A549 (cell line): Measurements from ENCODE around the gene LCE2A. TPM values are rescaled to one million over a fixed set of nuclear protein-coding genes. Genes with fewer than 3 reads are reported as not detected.

Source experiments
- ATAC-seq, 2 experiments: fragments of 200-7000 bp in 1 of 2; fragments of >200 bp in 1 of 2; cut with Nextera tagmentation in 1 of 2; cut with Tn5 transposase in 1 of 2; 3 replicates each; pipeline versions ENCODE4 v1.8.0 to v1.9.1; 2018 to 2020; ENCODE audit warnings: mild to moderate bottlenecking in 1 of 2, moderate library complexity in 1 of 2
- CTCF ChIA-PET: fragments of 300-600 bp; sonication (Branson Sonifier 250); formaldehyde crosslinking; extraction: SDS; loops from one replicate; lab custom pipeline; 2021; ENCODE audit warnings: antibody characterized with exemption, inconsistent platforms; lab: Yijun Ruan, JAX
- POLR2A ChIA-PET: fragments of 350-600 bp; formaldehyde crosslinking; extraction: SDS; loops from one replicate; lab custom pipeline; 2021; ENCODE audit warnings: antibody characterized with exemption, inconsistent platforms; lab: Yijun Ruan, JAX
- DNase-seq, 2 experiments: peaks; one replicate each; pipeline versions ENCODE4 v3.0.0 to v3.0.0-alpha.2; 2011 to 2016; ENCODE audit warnings: low read depth in 1 of 2, low spot score in 1 of 2
- FAIRE-seq: peaks from 2 replicates; lab custom pipeline; 2011; peaks lifted over from hg19 to GRCh38; lab: Jason Lieb, UNC
- H3K27ac ChIP-seq, 2 experiments: fragments of >200 bp; sonication (Bioruptor Twin); formaldehyde crosslinking; 3 replicates each; pipeline ENCODE4 v1.5.1; 2016 to 2017
- H3K4me1 ChIP-seq: fragments of >200 bp; sonication (Bioruptor Twin); formaldehyde crosslinking; 3 replicates; pipeline ENCODE4 v1.6.1; 2016
- H3K4me2 ChIP-seq: fragments of >200 bp; sonication (Bioruptor Twin); formaldehyde crosslinking; 3 replicates; pipeline ENCODE4 v1.6.1; 2016
- H3K4me3 ChIP-seq: fragments of >200 bp; sonication (Bioruptor Twin); formaldehyde crosslinking; 3 replicates; pipeline ENCODE4 v1.5.1; 2016
- H3K9me3 ChIP-seq: fragments of >200 bp; sonication (Bioruptor Twin); formaldehyde crosslinking; 3 replicates; pipeline ENCODE4 v1.6.1; 2016
- BCL3 ChIP-seq: fragments of >200 bp; sonication (Bioruptor Twin); formaldehyde crosslinking; IDR thresholded peaks from 3 replicates; pipeline ENCODE4 v1.6.1; 2016
- CBX2 ChIP-seq: fragments of 200-600 bp; sonication (generic); IDR thresholded peaks from 2 replicates; pipeline ENCODE4 v1.6.1; 2016; ENCODE audit warnings: low read depth, mild to moderate bottlenecking, borderline replicate concordance
- CHD4 ChIP-seq: fragments of 200-600 bp; sonication (generic); IDR thresholded peaks from 2 replicates; pipeline ENCODE4 v1.6.1; 2016; ENCODE audit warnings: antibody characterized with exemption, mild to moderate bottlenecking, borderline replicate concordance
- FOXS1 ChIP-seq: fragments of 250-450 bp; sonication (Bioruptor Pico); IDR thresholded peaks from 2 replicates; pipeline ENCODE4 v1.5.0; 2020; ENCODE audit warnings: mild to moderate bottlenecking, moderate library complexity
- HDAC2 ChIP-seq: fragments of 200-600 bp; sonication (generic); IDR thresholded peaks from 2 replicates; pipeline ENCODE4 v1.6.1; 2016
- HEYL ChIP-seq: fragments of 250-450 bp; sonication (Bioruptor Pico); IDR thresholded peaks from 2 replicates; pipeline ENCODE4 v1.8.0; 2021; ENCODE audit warnings: mild to moderate bottlenecking, moderate library complexity
- HOXA7 ChIP-seq: fragments of 250-450 bp; sonication (Bioruptor Pico); IDR thresholded peaks from 2 replicates; pipeline ENCODE4 v1.5.0; 2020; ENCODE audit warnings: mild to moderate bottlenecking, moderate library complexity
- HOXB5 ChIP-seq: fragments of 250-450 bp; sonication (Bioruptor Pico); IDR thresholded peaks from 2 replicates; pipeline ENCODE4 v1.5.0; 2020; ENCODE audit warnings: mild to moderate bottlenecking, moderate library complexity
- JUN ChIP-seq, 2 experiments: fragments of >200 bp; sonication (Bioruptor Twin); formaldehyde crosslinking; IDR thresholded peaks; 2 replicates in 1 of 2; 3 replicates in 1 of 2; pipeline ENCODE4 v1.6.1; 2016 to 2017
- KDM5A ChIP-seq: fragments of 200-600 bp; sonication (generic); IDR thresholded peaks from 2 replicates; pipeline ENCODE4 v1.6.1; 2016; ENCODE audit warnings: antibody characterized with exemption, mild to moderate bottlenecking
- MAFK ChIP-seq: fragments of 450-650 bp; IDR thresholded peaks from 2 replicates; pipeline ENCODE4 v1.6.1; 2014; ENCODE audit not compliant: partially characterized antibody
- MAZ ChIP-seq: fragments of 150-350 bp; IDR thresholded peaks from 2 replicates; pipeline ENCODE4 v1.6.1; 2014; ENCODE audit warnings: antibody characterized with exemption, low read depth, low read length, borderline replicate concordance
- MYC ChIP-seq: IDR thresholded peaks from 2 replicates; pipeline ENCODE4 v1.6.1; 2012; ENCODE audit warnings: mild to moderate bottlenecking, inconsistent platforms, low read length, improper control_type of control experiment, borderline replicate concordance
- PHF8 ChIP-seq: fragments of 200-600 bp; sonication (generic); IDR thresholded peaks from 2 replicates; pipeline ENCODE4 v1.6.1; 2016; ENCODE audit warnings: low read depth, mild to moderate bottlenecking, antibody characterized with exemption, moderate library complexity, borderline replicate concordance
- RAD21 ChIP-seq, 2 experiments: fragments of >200 bp in 1 of 2; sonication (Bioruptor Twin) in 1 of 2; formaldehyde crosslinking in 1 of 2; IDR thresholded peaks in 1 of 2; conservative IDR thresholded peaks in 1 of 2; 2 replicates in 1 of 2; 3 replicates in 1 of 2; pipeline ENCODE4 v1.6.1; 2012 to 2018; ENCODE audit warnings: inconsistent platforms in 1 of 2
- RARB ChIP-seq: fragments of 250-450 bp; sonication (Bioruptor Pico); IDR thresholded peaks from 2 replicates; pipeline ENCODE4 v1.8.0; 2021; ENCODE audit warnings: mild to moderate bottlenecking, moderate library complexity
- RCOR1 ChIP-seq: fragments of 150-350 bp; IDR thresholded peaks from 2 replicates; pipeline ENCODE4 v1.6.1; 2014; ENCODE audit warnings: antibody characterized with exemption, low read length, low read depth
- REST ChIP-seq: fragments of 200-600 bp; sonication (generic); IDR thresholded peaks from 2 replicates; pipeline ENCODE4 v1.6.1; 2016; ENCODE audit warnings: antibody characterized with exemption, mild to moderate bottlenecking, moderate library complexity
- RNF2 ChIP-seq: fragments of 200-600 bp; sonication (generic); IDR thresholded peaks from 2 replicates; pipeline ENCODE4 v1.6.1; 2016; ENCODE audit warnings: low read depth, mild to moderate bottlenecking, antibody characterized with exemption, moderate library complexity, borderline replicate concordance
- TP53 ChIP-seq: fragments of 250-450 bp; sonication (Bioruptor Pico); IDR thresholded peaks from 2 replicates; pipeline ENCODE4 v1.5.0; 2021; ENCODE audit warnings: mild to moderate bottlenecking, moderate library complexity
- WGBS: methylation state at CpG from one replicate; pipeline ENCODE4 v1.1.6; 2017; ENCODE audit errors: missing lambda C conversion rate; 5-methylcytosine and 5-hydroxymethylcytosine counted together
- polyA plus RNA-seq, 4 experiments: library from polyadenylated mRNA; depleted of rRNA in 3 of 4; stranded (reverse); fragments of >200 nt; fragmentation: RNase III in 1 of 4; extraction: RNeasy Plus Mini Kit Qiagen cat#74134 plus additional on column Dnase treatment in 1 of 4; gene quantifications; 2 replicates in 3 of 4; 3 replicates in 1 of 4; pipeline ENCODE4 v1.2.3, GENCODE V29; 2011 to 2017
- TF ChIP-seq, protein P1 (sequence below): fragments of 250-450 bp; sonication (Bioruptor Pico); IDR thresholded peaks from 2 replicates; pipeline ENCODE4 v1.5.0; 2021; ENCODE audit warnings: mild to moderate bottlenecking, moderate library complexity, borderline replicate concordance

LCE2A gene
- polyA plus RNA-seq, 2 of the 4 experiments (the other 2 are of a cell fraction): not detected

GRCh38 chr1:152737997-152738396 is 39.9 kb downstream of the LCE2A start (continued):
- no peak for TF ChIP-seq REST
- TF ChIP-seq HOXB5: no peak
- TF ChIP-seq RNF2: no peak

GRCh38 chr1:152739841-152740240 is 41.7 kb downstream of the LCE2A start:
- Histone ChIP-seq H3K9me3 (no peaks in the 10 kb centered on the region), H3K4me3 (no peak overlapping the region), H3K4me1 (no peaks in the 10 kb centered on the region), H3K4me2 (no peak overlapping the region), H3K27ac (no peak overlapping the region)
- CTCF ChIA-PET: interaction anchor here (1.5 kb wide), 1 partner anchor 37 kb away, joined by 3 read pairs; no protein-coding TSS in a partner anchor
- 37% methylated on average over 3 of the region's 3 CpGs for WGBS
- POLR2A ChIA-PET: no interaction called here
- DNase-seq: no peak
- FAIRE-seq: no peak
- ATAC-seq: no peak
- no peak for TF ChIP-seq MAZ
- no peak for TF ChIP-seq BCL3
- TF ChIP-seq FOXS1 (CRISPR knock-in tag): no peak
- no peak for TF ChIP-seq CBX2
- TF ChIP-seq HEYL (CRISPR knock-in tag): no peak

- POLR2A ChIA-PET: no interaction called here
Measured at GRCh38 chr1:152741656-152742055, 43.5 kb downstream of the LCE2A start.

More at GRCh38 chr1:152741656-152742055, 43.5 kb downstream of the LCE2A start:
- no peaks in the 10 kb centered on the region for H3K9me3 ChIP-seq
- no peak overlapping the region for H3K4me3 ChIP-seq
- CTCF ChIA-PET: interaction anchor here (0.7 to 1.2 kb wide), 2 partner anchors 24 to 520 kb away, joined by 3 read pairs; no protein-coding TSS in a partner anchor
- FAIRE-seq: no peak
- H3K4me1 ChIP-seq: no peaks in the 10 kb centered on the region
- DNase-seq: no peak
- no peak overlapping the region for H3K4me2 ChIP-seq
- ATAC-seq: no peak
- TF ChIP-seq MYC: no peak
- TF ChIP-seq TP53 (CRISPR knock-in tag): no peak
- no peak for TF ChIP-seq HEYL (CRISPR knock-in tag)
- TF ChIP-seq RAD21 (conservative IDR thresholded peaks at IDR 0.05 in 1 of 2, IDR thresholded peaks at IDR 0.05 in 1 of 2): no peak
- no peak for TF ChIP-seq MAFK
- no peak for TF ChIP-seq BCL3
- TF ChIP-seq HDAC2: no peak
- TF ChIP-seq CHD4: no peak
- no peak for TF ChIP-seq PHF8
- no peak for TF ChIP-seq HOXB5
- TF ChIP-seq, protein P1, sequence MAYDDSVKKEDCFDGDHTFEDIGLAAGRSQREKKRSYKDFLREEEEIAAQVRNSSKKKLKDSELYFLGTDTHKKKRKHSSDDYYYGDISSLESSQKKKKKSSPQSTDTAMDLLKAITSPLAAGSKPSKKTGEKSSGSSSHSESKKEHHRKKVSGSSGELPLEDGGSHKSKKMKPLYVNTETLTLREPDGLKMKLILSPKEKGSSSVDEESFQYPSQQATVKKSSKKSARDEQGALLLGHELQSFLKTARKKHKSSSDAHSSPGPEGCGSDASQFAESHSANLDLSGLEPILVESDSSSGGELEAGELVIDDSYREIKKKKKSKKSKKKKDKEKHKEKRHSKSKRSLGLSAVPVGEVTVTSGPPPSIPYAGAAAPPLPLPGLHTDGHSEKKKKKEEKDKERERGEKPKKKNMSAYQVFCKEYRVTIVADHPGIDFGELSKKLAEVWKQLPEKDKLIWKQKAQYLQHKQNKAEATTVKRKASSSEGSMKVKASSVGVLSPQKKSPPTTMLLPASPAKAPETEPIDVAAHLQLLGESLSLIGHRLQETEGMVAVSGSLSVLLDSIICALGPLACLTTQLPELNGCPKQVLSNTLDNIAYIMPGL (CRISPR knock-in tag): no peak
- no peak for TF ChIP-seq CBX2
- no peak for TF ChIP-seq RCOR1
- TF ChIP-seq KDM5A: no peak
- no peak for TF ChIP-seq RARB (CRISPR knock-in tag)
- TF ChIP-seq HOXA7 (CRISPR knock-in tag): no peak
- no peak for TF ChIP-seq JUN (IDR thresholded peaks at IDR 0.05)
- no peak overlapping the region for H3K27ac ChIP-seq
